ENCODE results near the gene SSTR3. TPM values are rescaled to one million over a fixed set of nuclear protein-coding genes. Genes with fewer than 3 reads are reported as not detected.

SSTR3 gene
- total and polyA plus RNA-seq, 2 of the 4 experiments (the other 2 are of a cell fraction) = under 0.01 to 0.07 TPM

GRCh38 chr22:37198258-37199102, 13.8 kb downstream of the SSTR3 start:
- Histone ChIP-seq H3K79me1 (ENCODE audit: low read depth in 1 of 2, low read length in 2 of 2) (peaks cover 0 to 6% of the 10 kb centered on the region in 2 experiments; a peak in 1 of 4 replicates), H2AK5ac (ENCODE audit: low read depth, low read length) (peak overlapping the region; percentile 94), H3K4me2 (ENCODE audit: low read depth, low read length) (peak overlapping the region; percentile 82), H2BK20ac (ENCODE audit: low read depth, low read length) (no peak overlapping the region), H2BK120ac (ENCODE audit: low read depth, low read length) (peak overlapping the region; percentile 58; the same call in 1 of the 2 replicates), H3K27ac (ENCODE audit: insufficient read depth, low read length) (peak overlapping the region; percentile 84), H2AFZ (replicated peaks; ENCODE audit: low read length, poor library complexity) (peak overlapping the region; percentile 99), H4K91ac (ENCODE audit: insufficient read depth, low read depth, low read length) (peak overlapping the region; percentile 86), H3K9me3 (ENCODE audit: control insufficient read depth, insufficient read depth, low read length) (no peaks in the 10 kb centered on the region), H4K8ac (ENCODE audit: low read depth in 2 of 2, low read length in 2 of 2) (peak overlapping the region; percentile 95 to 97), H3K14ac (replicated peaks; ENCODE audit: low read depth, low read length) (peak overlapping the region; percentile 91), H3K27me3 (ENCODE audit: control insufficient read depth, insufficient read depth, low read length) (no peaks in the 10 kb centered on the region), H3K4me3 (ENCODE audit: insufficient read depth, low read depth, low read length) (peak overlapping the region; percentile 58), H4K20me1 (ENCODE audit: insufficient read depth, low read length) (no peaks in the 10 kb centered on the region), H3K4me1 (ENCODE audit: control insufficient read depth, insufficient read depth, low read length) (peaks cover 20% of the 10 kb centered on the region), H3K9me1 (ENCODE audit: insufficient read depth, low read length) (peaks cover 7% of the 10 kb centered on the region), H3K4ac (ENCODE audit: low read depth, low read length) (peak overlapping the region; percentile 95), H3K9ac (ENCODE audit: low read depth, low read length) (peak overlapping the region; percentile 81), H4K5ac (ENCODE audit: low read depth, low read length) (peak overlapping the region; percentile 61), H3K56ac (ENCODE audit: extremely low read depth, insufficient read depth, low read length) (peak overlapping the region; percentile 86), H2BK5ac (ENCODE audit: low read depth, low read length, poor library complexity, severe bottlenecking) (peak overlapping the region; percentile 75), H2BK15ac (ENCODE audit: low read depth, low read length) (no peak overlapping the region), H3K23ac (ENCODE audit: low read depth, low read length) (peak overlapping the region; percentile 87; the same call in 1 of the 2 replicates), H3K36me3 (ENCODE audit: control insufficient read depth, insufficient read depth, low read length) (no peaks in the 10 kb centered on the region), H3K18ac (ENCODE audit: low read depth, low read length) (peak overlapping the region; percentile 10; the same call in 1 of the 2 replicates), H2AK9ac (replicated peaks; ENCODE audit: low read depth, low read length, poor library complexity) (peak overlapping the region; percentile 99)
- no TSS peak for BruUV-seq (replicated peaks)
- POLR2A ChIA-PET (ENCODE audit: unreplicated experiment) = no interaction called here
- dilution Hi-C loops (cut with HindIII; ENCODE audit: low sequenced_read_pairs, unreplicated experiment) (no loop called here), intact Hi-C loops (cut with micrococcal nuclease) (loop anchor here (1.0 to 5.0 kb wide), 5 partner anchors 32 to 416 kb away; partner anchors contain the start of gene KCTD17), in situ Hi-C loops (cut with MboI; ENCODE audit: low sequenced_read_pairs) (loop anchor here (5.0 kb wide), 1 partner anchor 36 kb away; no protein-coding TSS in a partner anchor)
- 7% methylated on average over 3 of the region's 51 CpGs; no CpG with 5 or more reads in 1 of the 2 experiments for WGBS, 2 experiments (ENCODE audit: extremely low coverage in 2 of 2, insufficient read length in 1 of 2)
- CTCF ChIA-PET = interaction anchor here (1.3 to 1.5 kb wide), 3 partner anchors 11 to 108 kb away, joined by 3 to 5 read pairs (median 3); no protein-coding TSS in a partner anchor
- DNase-seq (peak; percentile 58), ATAC-seq (ENCODE audit: low read depth) (peak; percentile 38)
- TF ChIP-seq CEBPB (IDR thresholded peaks at IDR 0.05; ENCODE audit: low read depth, low read length) (no peak), POLR2A (IDR thresholded peaks at IDR 0.05; ENCODE audit: low read depth, low read length) (no peak), SMC3 (IDR thresholded peaks at IDR 0.05; ENCODE audit: low read depth, low read length) (peak; percentile 77), MAFK (IDR thresholded peaks at IDR 0.05; ENCODE audit: low read depth, low read length) (no peak), MAZ (IDR thresholded peaks at IDR 0.05; ENCODE audit: borderline replicate concordance, low read depth, low read length) (peak; percentile 79), BHLHE40 (IDR thresholded peaks at IDR 0.05; ENCODE audit: low read depth, low read length) (no peak), MXI1 (IDR thresholded peaks at IDR 0.05; ENCODE audit: borderline replicate concordance, low read depth, low read length) (no peak), NFE2L2 (IDR thresholded peaks at IDR 0.05; ENCODE audit: low read depth, low read length) (no peak), ELK1 (IDR thresholded peaks at IDR 0.05; ENCODE audit: borderline replicate concordance, low read depth, low read length) (no peak), RAD21 (IDR thresholded peaks at IDR 0.05; ENCODE audit: low read length) (peak; percentile 74), RCOR1 (IDR thresholded peaks at IDR 0.05; ENCODE audit: insufficient replicate concordance, low read length) (no peak), USF2 (IDR thresholded peaks at IDR 0.05; ENCODE audit: low read depth, low read length) (no peak)
- TF ChIP-seq, protein P1, sequence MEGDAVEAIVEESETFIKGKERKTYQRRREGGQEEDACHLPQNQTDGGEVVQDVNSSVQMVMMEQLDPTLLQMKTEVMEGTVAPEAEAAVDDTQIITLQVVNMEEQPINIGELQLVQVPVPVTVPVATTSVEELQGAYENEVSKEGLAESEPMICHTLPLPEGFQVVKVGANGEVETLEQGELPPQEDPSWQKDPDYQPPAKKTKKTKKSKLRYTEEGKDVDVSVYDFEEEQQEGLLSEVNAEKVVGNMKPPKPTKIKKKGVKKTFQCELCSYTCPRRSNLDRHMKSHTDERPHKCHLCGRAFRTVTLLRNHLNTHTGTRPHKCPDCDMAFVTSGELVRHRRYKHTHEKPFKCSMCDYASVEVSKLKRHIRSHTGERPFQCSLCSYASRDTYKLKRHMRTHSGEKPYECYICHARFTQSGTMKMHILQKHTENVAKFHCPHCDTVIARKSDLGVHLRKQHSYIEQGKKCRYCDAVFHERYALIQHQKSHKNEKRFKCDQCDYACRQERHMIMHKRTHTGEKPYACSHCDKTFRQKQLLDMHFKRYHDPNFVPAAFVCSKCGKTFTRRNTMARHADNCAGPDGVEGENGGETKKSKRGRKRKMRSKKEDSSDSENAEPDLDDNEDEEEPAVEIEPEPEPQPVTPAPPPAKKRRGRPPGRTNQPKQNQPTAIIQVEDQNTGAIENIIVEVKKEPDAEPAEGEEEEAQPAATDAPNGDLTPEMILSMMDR (conservative IDR thresholded peaks at IDR 0.05; ENCODE audit: low read depth, low read length) = peak; percentile 82
